ENCODE results near the gene ADCY9. TPM values are rescaled to one million over a fixed set of nuclear protein-coding genes. Genes with fewer than 3 reads are reported as not detected.

ADCY9 gene
- total RNA-seq, 1 donor from 2014 or later = 31.9 TPM

- Mint-ChIP-seq H3K4me1 (ENCODE audit: low read depth) (peaks cover 68% of the 10 kb centered on the region), H3K9me3 (ENCODE audit: low read depth) (no peaks in the 10 kb centered on the region), H3K27me3 (ENCODE audit: low read depth) (no peaks in the 10 kb centered on the region), H3K36me3 (ENCODE audit: low read depth) (no peaks in the 10 kb centered on the region), H3K4me3 (ENCODE audit: unreplicated experiment) (peak overlapping the region; percentile 16), H3K27ac (ENCODE audit: unreplicated experiment) (peak overlapping the region; percentile 82)
- TF ChIP-seq, protein P1, sequence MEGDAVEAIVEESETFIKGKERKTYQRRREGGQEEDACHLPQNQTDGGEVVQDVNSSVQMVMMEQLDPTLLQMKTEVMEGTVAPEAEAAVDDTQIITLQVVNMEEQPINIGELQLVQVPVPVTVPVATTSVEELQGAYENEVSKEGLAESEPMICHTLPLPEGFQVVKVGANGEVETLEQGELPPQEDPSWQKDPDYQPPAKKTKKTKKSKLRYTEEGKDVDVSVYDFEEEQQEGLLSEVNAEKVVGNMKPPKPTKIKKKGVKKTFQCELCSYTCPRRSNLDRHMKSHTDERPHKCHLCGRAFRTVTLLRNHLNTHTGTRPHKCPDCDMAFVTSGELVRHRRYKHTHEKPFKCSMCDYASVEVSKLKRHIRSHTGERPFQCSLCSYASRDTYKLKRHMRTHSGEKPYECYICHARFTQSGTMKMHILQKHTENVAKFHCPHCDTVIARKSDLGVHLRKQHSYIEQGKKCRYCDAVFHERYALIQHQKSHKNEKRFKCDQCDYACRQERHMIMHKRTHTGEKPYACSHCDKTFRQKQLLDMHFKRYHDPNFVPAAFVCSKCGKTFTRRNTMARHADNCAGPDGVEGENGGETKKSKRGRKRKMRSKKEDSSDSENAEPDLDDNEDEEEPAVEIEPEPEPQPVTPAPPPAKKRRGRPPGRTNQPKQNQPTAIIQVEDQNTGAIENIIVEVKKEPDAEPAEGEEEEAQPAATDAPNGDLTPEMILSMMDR (IDR thresholded peaks at IDR 0.05) = peak; percentile 12
- DNase-seq (ENCODE audit: low spot score) = no peak
Measured at GRCh38 chr16:4093495-4094126, 22.6 kb downstream of the ADCY9 start.

GRCh38 chr16:4092547-4093265 is 23.5 kb downstream of the ADCY9 start:
- no peak for DNase-seq (ENCODE audit: low spot score)
- Mint-ChIP-seq H3K27me3 (ENCODE audit: low read depth) (no peaks in the 10 kb centered on the region), H3K9me3 (ENCODE audit: low read depth) (no peaks in the 10 kb centered on the region), H3K36me3 (ENCODE audit: low read depth) (no peaks in the 10 kb centered on the region), H3K4me3 (ENCODE audit: unreplicated experiment) (no peak overlapping the region), H3K4me1 (ENCODE audit: low read depth) (peaks cover 69% of the 10 kb centered on the region), H3K27ac (ENCODE audit: unreplicated experiment) (peak overlapping the region; percentile 63)
- TF ChIP-seq, protein P1 (IDR thresholded peaks at IDR 0.05) = no peak

DNA sequence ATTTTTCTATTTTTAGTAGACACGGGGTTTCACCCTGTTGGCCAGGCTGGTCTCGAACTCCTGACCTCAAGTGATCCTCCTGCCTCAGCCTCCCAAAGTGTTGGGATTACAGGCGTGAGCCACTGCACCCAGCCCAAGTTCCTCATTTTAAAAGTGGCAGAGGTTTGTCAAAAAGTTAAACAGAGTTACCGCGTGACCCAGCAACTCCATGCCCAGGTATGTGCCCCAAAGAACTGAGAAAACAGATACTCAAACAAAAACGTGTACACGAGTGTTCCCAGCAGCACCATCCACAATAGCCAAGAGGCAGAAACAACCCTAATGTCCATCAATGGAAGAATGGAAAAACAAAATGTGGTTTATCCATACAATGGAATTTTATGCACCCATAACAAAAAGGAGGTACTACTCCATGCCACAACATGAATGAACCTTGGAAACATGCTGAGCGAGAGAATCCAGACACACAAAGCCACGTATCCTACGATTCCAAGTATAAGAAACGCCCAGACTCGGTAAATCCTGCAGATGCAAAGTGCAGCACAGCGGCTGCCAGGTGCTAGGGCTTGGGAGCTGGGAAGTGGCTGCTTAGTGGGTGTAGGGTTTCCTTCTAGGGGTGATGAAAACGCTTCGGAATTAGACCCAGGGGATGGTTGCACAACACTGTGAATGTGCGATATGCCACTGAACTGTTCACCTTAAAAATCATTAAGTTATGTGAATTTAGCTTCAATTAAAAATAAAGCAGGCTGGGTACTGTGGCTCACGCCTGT is 24.8 kb downstream of the ADCY9 start:
- DNase-seq (ENCODE audit: low spot score) = no peak
- Mint-ChIP-seq H3K9me3 (ENCODE audit: low read depth) (no peaks in the 10 kb centered on the region), H3K4me3 (ENCODE audit: unreplicated experiment) (no peak overlapping the region), H3K27ac (ENCODE audit: unreplicated experiment) (peak overlapping the region; percentile 12), H3K27me3 (ENCODE audit: low read depth) (no peaks in the 10 kb centered on the region), H3K4me1 (ENCODE audit: low read depth) (peaks cover 66% of the 10 kb centered on the region), H3K36me3 (ENCODE audit: low read depth) (no peaks in the 10 kb centered on the region)
- TF ChIP-seq, protein P1 (IDR thresholded peaks at IDR 0.05) = no peak

- Mint-ChIP-seq H3K9me3 (ENCODE audit: low read depth) (no peaks in the 10 kb centered on the region), H3K36me3 (ENCODE audit: low read depth) (peaks cover 2% of the 10 kb centered on the region), H3K27ac (ENCODE audit: unreplicated experiment) (peak overlapping the region; percentile 96), H3K27me3 (ENCODE audit: low read depth) (no peaks in the 10 kb centered on the region), H3K4me3 (ENCODE audit: unreplicated experiment) (peak overlapping the region; percentile 62), H3K4me1 (ENCODE audit: low read depth) (peaks cover 71% of the 10 kb centered on the region)
- TF ChIP-seq, protein P1 (IDR thresholded peaks at IDR 0.05) = no peak
- DNase-seq (ENCODE audit: low spot score) = no peak
Measured at GRCh38 chr16:4090351-4090851, 25.8 kb downstream of the ADCY9 start.

GRCh38 chr16:4089811-4090301 is 26.4 kb downstream of the ADCY9 start:
- Mint-ChIP-seq H3K4me3 (ENCODE audit: unreplicated experiment) (no peak overlapping the region), H3K27ac (ENCODE audit: unreplicated experiment) (peak overlapping the region; percentile 96), H3K9me3 (ENCODE audit: low read depth) (no peaks in the 10 kb centered on the region), H3K4me1 (ENCODE audit: low read depth) (peaks cover 77% of the 10 kb centered on the region), H3K36me3 (ENCODE audit: low read depth) (peaks cover 2% of the 10 kb centered on the region), H3K27me3 (ENCODE audit: low read depth) (no peaks in the 10 kb centered on the region)
- TF ChIP-seq, protein P1 (IDR thresholded peaks at IDR 0.05) = no peak
- no peak for DNase-seq (ENCODE audit: low spot score)
